Measurements from ENCODE around the gene FBH1.

The FBH1 gene

DNA sequence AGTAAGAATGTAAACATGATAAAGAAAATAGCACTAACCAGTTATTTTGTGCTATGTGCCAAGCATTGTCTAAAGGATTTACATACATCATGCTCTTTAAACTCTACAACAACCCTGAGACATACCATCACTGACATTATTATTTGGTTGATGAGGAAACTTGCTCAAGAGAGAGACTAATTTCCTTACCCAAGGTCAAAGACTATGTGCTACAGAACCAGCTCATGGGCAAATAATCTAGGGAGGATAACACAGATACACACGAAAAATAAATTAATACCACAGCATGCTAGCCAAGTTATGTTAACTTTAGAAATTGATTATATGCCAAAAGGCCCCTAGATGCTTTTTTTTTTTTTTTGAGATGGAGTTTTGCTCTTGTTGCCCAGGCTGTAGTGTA, 3.0 kb upstream of the FBH1 start:
- Histone ChIP-seq H3K9me3 (ENCODE audit: control insufficient read depth, low read length) (no peaks in the 10 kb centered on the region), H3K36me3 (ENCODE audit: control insufficient read depth, insufficient read depth, low read length) (no peaks in the 10 kb centered on the region), H3K27me3 (ENCODE audit: control insufficient read depth, insufficient read depth, low read length) (peaks cover 14% of the 10 kb centered on the region), H3K4me3 (ENCODE audit: low read length) (no peak overlapping the region), H3K9ac (ENCODE audit: low read length) (no peak overlapping the region), H3K4me1 (ENCODE audit: control insufficient read depth, insufficient read depth, low read length) (peaks cover 50% of the 10 kb centered on the region)

DNA sequence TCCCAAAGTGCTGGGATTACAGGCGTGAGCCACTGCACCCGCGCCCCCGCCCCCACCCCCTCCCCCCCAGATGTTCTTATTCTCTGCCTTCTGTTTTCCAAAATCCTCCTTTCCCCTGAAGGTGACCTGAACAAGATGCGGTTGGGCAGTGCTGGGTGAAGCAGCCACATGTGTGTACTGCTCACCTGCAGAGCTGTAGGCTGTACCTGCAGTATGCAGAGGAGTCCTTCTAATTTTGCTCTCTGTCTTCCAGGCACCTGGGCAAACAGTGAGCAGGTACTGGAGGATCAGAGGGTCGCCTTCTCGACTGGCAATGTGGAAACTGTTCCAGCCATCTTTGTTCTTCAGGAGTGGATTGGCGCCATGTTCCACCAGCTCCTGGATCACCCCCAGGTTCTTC, 2.4 kb upstream of the FBH1 start:
- no peaks in the 10 kb centered on the region for H3K9me3 ChIP-seq (ENCODE audit: control insufficient read depth, low read length)
- H3K4me3 ChIP-seq (ENCODE audit: low read length): no peak overlapping the region
- H3K36me3 ChIP-seq (ENCODE audit: control insufficient read depth, insufficient read depth, low read length): no peaks in the 10 kb centered on the region
- H3K27me3 ChIP-seq (ENCODE audit: control insufficient read depth, insufficient read depth, low read length): peaks cover 14% of the 10 kb centered on the region
- peaks cover 49% of the 10 kb centered on the region for H3K4me1 ChIP-seq (ENCODE audit: control insufficient read depth, insufficient read depth, low read length)
- no peak overlapping the region for H3K9ac ChIP-seq (ENCODE audit: low read length)

DNA sequence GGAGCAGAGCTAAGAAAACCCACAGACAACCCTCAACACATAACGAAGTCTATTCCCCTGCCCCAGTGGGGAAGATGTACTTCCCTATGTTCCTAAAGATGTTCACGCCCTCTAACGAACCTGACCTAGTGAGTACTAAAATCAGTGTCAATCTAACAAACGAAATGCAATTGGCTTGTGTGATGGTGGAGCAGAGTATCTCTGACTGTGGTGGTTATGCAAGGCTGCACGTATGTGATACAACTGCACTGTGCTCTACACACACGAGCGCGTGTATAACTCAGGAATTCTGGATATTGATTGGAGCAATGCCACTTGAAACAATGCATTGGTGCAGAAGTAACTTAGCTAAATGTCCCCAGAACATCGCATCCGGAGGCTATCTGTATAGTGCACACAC, 1.7 kb upstream of the FBH1 start:
- peak overlapping the region; percentile 10 for H3K4me3 ChIP-seq (ENCODE audit: low read length)
- peak overlapping the region; percentile 2 for H3K9ac ChIP-seq (ENCODE audit: low read length)
- H3K27me3 ChIP-seq (ENCODE audit: control insufficient read depth, insufficient read depth, low read length): peaks cover 14% of the 10 kb centered on the region
- no peaks in the 10 kb centered on the region for H3K36me3 ChIP-seq (ENCODE audit: control insufficient read depth, insufficient read depth, low read length)
- no peaks in the 10 kb centered on the region for H3K9me3 ChIP-seq (ENCODE audit: control insufficient read depth, low read length)
- H3K4me1 ChIP-seq (ENCODE audit: control insufficient read depth, insufficient read depth, low read length): peaks cover 42% of the 10 kb centered on the region

DNA sequence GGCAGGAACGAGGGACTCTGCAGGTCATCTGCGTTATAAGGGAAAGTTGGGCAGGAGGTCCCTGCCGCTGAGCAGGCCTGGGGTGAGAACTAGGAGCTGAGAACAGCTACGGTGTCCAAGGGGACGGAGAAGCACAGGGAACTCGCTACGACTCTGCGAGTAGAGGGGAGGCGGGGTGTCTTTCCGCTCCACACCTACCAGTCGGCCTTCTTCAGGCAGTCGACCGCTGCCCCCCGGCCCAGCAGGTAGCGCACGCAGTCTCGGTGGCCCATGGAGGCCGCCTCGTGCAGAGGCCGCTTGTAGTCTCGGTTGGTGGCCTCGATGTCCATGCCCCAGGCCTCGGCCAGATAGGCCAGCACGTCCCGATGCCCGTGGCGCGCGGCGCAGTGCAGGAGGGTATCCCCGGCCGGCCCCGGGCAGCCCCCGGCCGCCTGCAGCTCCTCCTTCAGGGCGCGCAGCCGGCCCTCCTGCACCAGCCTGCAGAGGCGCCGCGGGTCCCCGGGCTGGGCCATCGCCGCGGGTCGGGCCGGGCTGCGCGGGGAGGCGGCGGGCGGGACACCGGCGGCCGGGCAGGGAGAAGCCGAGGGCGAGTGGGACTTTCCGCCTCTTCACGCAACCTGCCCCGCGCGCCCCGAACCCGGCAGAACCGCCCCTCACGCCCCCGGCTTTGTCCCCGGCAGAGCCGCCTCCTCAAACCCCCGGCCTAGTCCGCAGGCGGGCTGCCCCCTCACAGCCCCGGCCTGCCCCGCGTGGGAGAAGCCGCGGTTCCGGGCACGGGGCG, 1.0 kb upstream of the FBH1 start:
- H3K27me3 ChIP-seq (ENCODE audit: control insufficient read depth, insufficient read depth, low read length): peaks cover 13% of the 10 kb centered on the region
- H3K9ac ChIP-seq (ENCODE audit: low read length): peak overlapping the region; percentile 40
- peaks cover 39% of the 10 kb centered on the region for H3K4me1 ChIP-seq (ENCODE audit: control insufficient read depth, insufficient read depth, low read length)
- H3K36me3 ChIP-seq (ENCODE audit: control insufficient read depth, insufficient read depth, low read length): no peaks in the 10 kb centered on the region
- H3K4me3 ChIP-seq (ENCODE audit: low read length): peak overlapping the region; percentile 10
- H3K9me3 ChIP-seq (ENCODE audit: control insufficient read depth, low read length): no peaks in the 10 kb centered on the region

DNA sequence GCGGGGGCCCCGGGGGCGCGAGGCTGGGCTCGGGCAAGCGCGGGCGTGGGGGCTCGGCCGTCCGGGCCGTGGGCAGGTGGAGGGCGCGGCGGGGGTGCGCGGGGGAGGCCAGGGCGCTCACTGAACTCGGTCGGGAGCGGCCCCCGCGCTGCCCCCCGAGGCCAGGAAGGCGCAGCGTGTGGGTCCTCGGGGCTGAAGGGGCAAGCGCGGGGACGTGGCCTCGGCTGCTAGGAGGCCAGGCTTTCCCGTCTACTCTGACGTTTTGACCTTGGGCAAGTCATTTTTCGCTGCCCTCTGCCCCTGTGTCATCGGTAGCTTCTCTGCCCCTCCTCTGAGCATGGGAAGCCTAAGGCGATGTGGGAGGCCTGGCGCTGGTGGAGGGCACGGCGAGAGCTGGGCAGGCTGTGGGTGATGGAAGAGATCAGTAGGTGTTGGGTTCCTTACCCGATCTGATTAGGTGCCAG, 441 bp downstream of the FBH1 start:
- H3K36me3 ChIP-seq (ENCODE audit: control insufficient read depth, insufficient read depth, low read length): no peaks in the 10 kb centered on the region
- peaks cover 32% of the 10 kb centered on the region for H3K4me1 ChIP-seq (ENCODE audit: control insufficient read depth, insufficient read depth, low read length)
- no peaks in the 10 kb centered on the region for H3K9me3 ChIP-seq (ENCODE audit: control insufficient read depth, low read length)
- H3K4me3 ChIP-seq (ENCODE audit: low read length): peak overlapping the region; percentile 51
- peak overlapping the region; percentile 74 for H3K9ac ChIP-seq (ENCODE audit: low read length)
- H3K27me3 ChIP-seq (ENCODE audit: control insufficient read depth, insufficient read depth, low read length): peaks cover 12% of the 10 kb centered on the region

DNA sequence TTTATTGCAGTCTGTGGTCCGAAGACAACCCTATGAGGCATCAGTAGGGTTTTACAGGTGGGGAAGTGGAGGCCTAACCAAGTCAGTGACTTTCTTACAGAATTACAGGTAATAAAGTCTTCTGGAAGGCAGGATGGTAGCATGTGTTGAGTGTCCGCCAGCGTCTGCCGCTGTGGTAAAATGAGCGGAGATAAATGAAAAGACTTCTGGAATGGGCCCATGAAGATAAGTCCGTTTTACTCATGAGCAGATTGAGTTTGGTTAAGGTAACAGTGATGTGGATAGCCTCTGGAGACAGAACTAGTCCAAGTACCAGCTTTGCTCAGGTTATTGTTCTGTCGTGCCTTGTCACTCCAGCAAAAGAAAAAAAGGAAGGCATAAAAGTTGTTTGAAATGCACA, 966 bp downstream of the FBH1 start:
- Histone ChIP-seq H3K27me3 (ENCODE audit: control insufficient read depth, insufficient read depth, low read length) (peaks cover 12% of the 10 kb centered on the region), H3K4me3 (ENCODE audit: low read length) (peak overlapping the region; percentile 51), H3K4me1 (ENCODE audit: control insufficient read depth, insufficient read depth, low read length) (peaks cover 30% of the 10 kb centered on the region), H3K9ac (ENCODE audit: low read length) (peak overlapping the region; percentile 74), H3K9me3 (ENCODE audit: control insufficient read depth, low read length) (no peaks in the 10 kb centered on the region), H3K36me3 (ENCODE audit: control insufficient read depth, insufficient read depth, low read length) (no peaks in the 10 kb centered on the region)

DNA sequence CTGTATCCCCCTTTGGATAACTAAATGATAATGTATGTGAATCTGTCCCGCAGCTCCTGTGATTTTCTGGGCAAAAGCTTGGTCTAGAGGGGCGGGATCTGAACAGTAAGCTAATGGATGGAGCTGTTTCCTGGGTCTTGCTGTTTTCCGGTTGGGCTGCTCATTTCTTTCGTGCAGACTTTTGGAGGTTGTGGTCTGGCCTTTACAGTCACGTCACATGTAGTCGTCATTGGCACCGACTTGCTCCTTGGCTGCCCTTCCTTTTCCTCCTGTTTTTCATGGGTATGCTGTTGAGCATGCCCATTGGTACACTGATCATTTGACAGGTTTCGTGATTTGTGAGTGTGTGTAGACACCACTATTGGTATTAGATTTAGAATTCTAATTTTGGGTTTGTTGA, 2.0 kb downstream of the FBH1 start:
- Histone ChIP-seq H3K9me3 (ENCODE audit: control insufficient read depth, low read length) (no peaks in the 10 kb centered on the region), H3K9ac (ENCODE audit: low read length) (no peak overlapping the region), H3K4me1 (ENCODE audit: control insufficient read depth, insufficient read depth, low read length) (peaks cover 23% of the 10 kb centered on the region), H3K36me3 (ENCODE audit: control insufficient read depth, insufficient read depth, low read length) (no peaks in the 10 kb centered on the region), H3K27me3 (ENCODE audit: control insufficient read depth, insufficient read depth, low read length) (peaks cover 12% of the 10 kb centered on the region), H3K4me3 (ENCODE audit: low read length) (no peak overlapping the region)

DNA sequence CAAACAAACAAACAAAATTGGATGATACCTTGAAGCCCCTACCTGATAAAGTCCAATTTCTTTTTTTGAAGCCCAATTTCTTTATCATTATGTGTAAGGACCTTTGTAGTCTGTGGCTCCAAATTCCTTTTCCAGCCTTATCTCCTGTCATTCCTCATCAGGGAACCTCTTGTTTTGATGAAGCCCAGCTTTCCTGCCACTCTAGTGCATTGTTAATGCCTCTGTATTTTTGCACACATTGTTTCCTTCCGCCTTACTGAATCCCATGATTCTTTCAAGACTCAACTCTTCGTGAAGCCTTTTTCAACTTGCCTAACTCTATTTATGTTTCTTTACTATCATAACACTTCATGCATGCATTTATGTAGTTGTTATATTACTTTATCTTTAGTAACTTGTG, 3.3 kb downstream of the FBH1 start:
- Histone ChIP-seq H3K36me3 (ENCODE audit: control insufficient read depth, insufficient read depth, low read length) (no peaks in the 10 kb centered on the region), H3K9ac (ENCODE audit: low read length) (no peak overlapping the region), H3K27me3 (ENCODE audit: control insufficient read depth, insufficient read depth, low read length) (peaks cover 5% of the 10 kb centered on the region), H3K4me1 (ENCODE audit: control insufficient read depth, insufficient read depth, low read length) (peaks cover 13% of the 10 kb centered on the region), H3K9me3 (ENCODE audit: control insufficient read depth, low read length) (no peaks in the 10 kb centered on the region), H3K4me3 (ENCODE audit: low read length) (no peak overlapping the region)

DNA sequence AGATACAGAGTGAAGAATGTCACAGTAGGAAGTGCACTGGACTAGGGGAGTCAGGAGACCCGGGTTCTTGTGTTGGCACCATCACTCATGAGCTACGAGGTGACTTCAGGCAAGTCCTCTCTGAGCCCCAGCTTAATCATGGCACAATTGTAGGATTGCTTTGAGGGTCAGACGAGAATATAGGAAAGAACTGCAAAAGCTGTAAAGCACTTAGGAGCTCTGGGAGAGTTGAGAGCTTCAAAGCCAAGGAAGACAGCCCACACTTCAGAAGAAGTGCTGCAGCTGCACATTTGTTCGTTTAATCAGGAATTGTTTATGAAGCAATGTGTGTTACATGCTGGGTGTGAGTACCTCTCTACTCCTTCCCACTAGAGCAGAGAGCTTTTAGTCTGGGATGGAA, 4.4 kb downstream of the FBH1 start:
- peaks cover 6% of the 10 kb centered on the region for H3K4me1 ChIP-seq (ENCODE audit: control insufficient read depth, insufficient read depth, low read length)
- H3K9ac ChIP-seq (ENCODE audit: low read length): no peak overlapping the region
- no peaks in the 10 kb centered on the region for H3K9me3 ChIP-seq (ENCODE audit: control insufficient read depth, low read length)
- H3K36me3 ChIP-seq (ENCODE audit: control insufficient read depth, insufficient read depth, low read length): no peaks in the 10 kb centered on the region
- no peaks in the 10 kb centered on the region for H3K27me3 ChIP-seq (ENCODE audit: control insufficient read depth, insufficient read depth, low read length)
- no peak overlapping the region for H3K4me3 ChIP-seq (ENCODE audit: low read length)

DNA sequence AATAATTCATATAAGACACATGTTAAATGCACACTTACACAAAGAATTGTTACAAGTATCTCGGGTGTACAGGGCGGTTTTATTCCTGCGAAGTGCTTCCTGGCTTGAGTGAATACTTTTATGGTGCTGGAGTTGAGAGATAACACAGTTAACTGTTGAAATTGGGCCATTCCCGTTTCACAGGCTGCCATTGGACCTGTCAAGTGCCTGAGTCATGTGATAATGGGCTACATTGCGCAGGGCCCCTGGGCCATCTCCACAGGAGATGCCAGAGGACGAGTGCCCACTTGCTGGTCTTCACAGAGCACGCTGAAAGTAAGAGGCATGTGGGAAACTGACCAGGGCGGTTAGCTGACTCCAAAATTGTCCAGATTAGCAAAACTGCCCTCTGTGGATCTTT, 4.8 kb downstream of the FBH1 start:
- Histone ChIP-seq H3K4me1 (ENCODE audit: control insufficient read depth, insufficient read depth, low read length) (peaks cover 6% of the 10 kb centered on the region), H3K36me3 (ENCODE audit: control insufficient read depth, insufficient read depth, low read length) (no peaks in the 10 kb centered on the region), H3K4me3 (ENCODE audit: low read length) (no peak overlapping the region), H3K9ac (ENCODE audit: low read length) (no peak overlapping the region), H3K27me3 (ENCODE audit: control insufficient read depth, insufficient read depth, low read length) (no peaks in the 10 kb centered on the region), H3K9me3 (ENCODE audit: control insufficient read depth, low read length) (no peaks in the 10 kb centered on the region)

DNA sequence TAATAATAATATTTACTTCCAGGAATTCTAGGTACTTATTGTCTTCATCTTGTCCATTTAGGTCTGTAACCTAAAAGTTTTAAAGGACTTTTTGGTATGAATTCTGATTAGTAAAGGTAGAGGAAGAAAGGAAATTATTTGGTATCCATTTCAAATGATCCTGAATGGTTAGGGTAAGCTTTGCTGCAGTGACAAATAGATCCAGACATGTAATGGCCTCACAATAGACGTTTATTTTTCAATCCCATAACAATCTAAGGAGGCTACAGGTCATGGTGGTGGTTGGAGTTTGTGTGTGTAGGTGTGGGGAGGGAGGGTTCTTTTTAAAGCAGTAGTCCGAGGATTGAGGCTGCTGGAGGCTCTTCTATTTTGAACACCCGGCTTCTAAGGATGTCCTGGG, 5.3 kb downstream of the FBH1 start:
- H3K4me1 ChIP-seq (ENCODE audit: control insufficient read depth, insufficient read depth, low read length): peaks cover 6% of the 10 kb centered on the region
- no peaks in the 10 kb centered on the region for H3K27me3 ChIP-seq (ENCODE audit: control insufficient read depth, insufficient read depth, low read length)
- H3K4me3 ChIP-seq (ENCODE audit: low read length): no peak overlapping the region
- H3K9ac ChIP-seq (ENCODE audit: low read length): no peak overlapping the region
- H3K9me3 ChIP-seq (ENCODE audit: control insufficient read depth, low read length): no peaks in the 10 kb centered on the region
- no peaks in the 10 kb centered on the region for H3K36me3 ChIP-seq (ENCODE audit: control insufficient read depth, insufficient read depth, low read length)

DNA sequence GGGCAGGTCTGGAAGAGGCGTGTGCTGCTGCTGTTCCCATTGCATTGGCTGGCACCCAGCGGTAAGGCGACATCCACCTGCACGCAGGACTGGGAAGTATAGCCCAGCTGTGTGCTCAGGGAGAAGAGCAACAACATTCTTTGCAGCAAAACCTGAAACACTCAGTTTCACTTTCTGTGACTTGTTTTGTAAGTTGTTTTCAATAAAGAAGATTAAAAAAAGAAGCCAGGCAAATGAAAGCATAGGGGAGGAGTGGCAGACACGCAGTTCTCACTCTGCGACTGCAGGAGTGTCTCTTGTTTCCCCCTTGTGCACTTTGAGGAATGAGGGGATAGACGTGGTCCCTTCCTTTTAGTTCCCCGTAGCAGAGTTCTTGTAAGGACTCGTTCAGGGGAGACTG, 5.8 kb downstream of the FBH1 start:
- Histone ChIP-seq H3K4me1 (ENCODE audit: control insufficient read depth, insufficient read depth, low read length) (peaks cover 6% of the 10 kb centered on the region), H3K4me3 (ENCODE audit: low read length) (no peak overlapping the region), H3K27me3 (ENCODE audit: control insufficient read depth, insufficient read depth, low read length) (no peaks in the 10 kb centered on the region), H3K9ac (ENCODE audit: low read length) (no peak overlapping the region), H3K9me3 (ENCODE audit: control insufficient read depth, low read length) (no peaks in the 10 kb centered on the region), H3K36me3 (ENCODE audit: control insufficient read depth, insufficient read depth, low read length) (no peaks in the 10 kb centered on the region)

Data from mucosa of stomach (tissue), 1 donor.